MM.1S (cell line): ENCODE measurements around the gene NFYB.

Experiments used
- DNase-seq: peaks from one replicate; pipeline ENCODE4 v3.0.0-alpha.2; 2015
- H2AFZ ChIP-seq: fragments of 300-600 bp; sonication (generic); 2 replicates; pipeline ENCODE4 v1.6.0; 2016; ENCODE audit warnings: antibody characterized with exemption, low read length
- H3F3A ChIP-seq: fragments of 300-600 bp; sonication (generic); 2 replicates; pipeline ENCODE4 v1.6.1; 2016; ENCODE audit warnings: mild to moderate bottlenecking, antibody characterized with exemption, low read length, moderate library complexity, mixed read lengths; ENCODE audit not compliant: insufficient read depth
- H3K27ac ChIP-seq: fragments of 300-600 bp; sonication (generic); 2 replicates; pipeline ENCODE4 v1.5.1; 2016; ENCODE audit warnings: mild to moderate bottlenecking, low read length
- H3K27me3 ChIP-seq: fragments of 300-600 bp; sonication (generic); replicated peaks from 2 replicates; pipeline ENCODE4 v1.6.0; 2016; ENCODE audit warnings: low read length; ENCODE audit not compliant: insufficient read depth
- H3K36me3 ChIP-seq: fragments of 300-600 bp; sonication (generic); replicated peaks from 2 replicates; pipeline ENCODE4 v1.6.1; 2016; ENCODE audit warnings: mild to moderate bottlenecking, low read length, mixed read lengths; ENCODE audit not compliant: insufficient read depth
- H3K4me1 ChIP-seq: fragments of 300-600 bp; sonication (generic); 2 replicates; pipeline ENCODE4 v1.6.1; 2016; ENCODE audit warnings: low read length, mixed read lengths
- H3K4me2 ChIP-seq: fragments of 300-600 bp; sonication (generic); 2 replicates; pipeline ENCODE4 v1.6.0; 2016; ENCODE audit warnings: low read depth, low read length
- H3K4me3 ChIP-seq: fragments of 300-600 bp; sonication (generic); 2 replicates; pipeline ENCODE4 v1.5.1; 2016; ENCODE audit warnings: low read length, mixed read lengths
- H3K79me2 ChIP-seq: fragments of 300-600 bp; sonication (generic); 2 replicates; pipeline ENCODE4 v1.6.1; 2016; ENCODE audit warnings: mixed run types, low read length, mixed read lengths
- H3K9ac ChIP-seq: fragments of 300-600 bp; sonication (generic); 2 replicates; pipeline ENCODE4 v1.6.1; 2016; ENCODE audit warnings: low read length, mixed read lengths
- H3K9me2 ChIP-seq: fragments of 300-600 bp; sonication (generic); replicated peaks from 2 replicates; pipeline ENCODE4 v1.6.1; 2016; ENCODE audit warnings: mild to moderate bottlenecking, low read length, mixed read lengths; ENCODE audit not compliant: insufficient read depth
- H3K9me3 ChIP-seq: fragments of 300-600 bp; sonication (generic); replicated peaks from 2 replicates; pipeline ENCODE4 v1.6.1; 2016; ENCODE audit warnings: mild to moderate bottlenecking, low read length, mixed read lengths; ENCODE audit not compliant: insufficient read depth
- H4K20me1 ChIP-seq: fragments of 300-600 bp; sonication (generic); 2 replicates; pipeline ENCODE4 v1.6.1; 2016; ENCODE audit warnings: mild to moderate bottlenecking, low read length, moderate library complexity, mixed read lengths; ENCODE audit not compliant: insufficient read depth
- EZH2 ChIP-seq: fragments of 300-600 bp; sonication (generic); optimal IDR thresholded peaks from 2 replicates; pipeline ENCODE3; 2017; ENCODE audit warnings: low read depth, mild to moderate bottlenecking, antibody characterized with exemption, low read length, mixed read lengths
- EZH2phosphoT487 ChIP-seq: fragments of 300-600 bp; sonication (generic); IDR thresholded peaks from 2 replicates; pipeline ENCODE4 v1.6.1; 2018; ENCODE audit warnings: antibody characterized with exemption, low read length
- TF ChIP-seq, protein P1 (sequence below): fragments of 300-600 bp; sonication (generic); IDR thresholded peaks from 2 replicates; pipeline ENCODE4 v1.5.1; 2016; ENCODE audit warnings: antibody characterized with exemption, low read length, mixed read lengths

NFYB gene

DNA sequence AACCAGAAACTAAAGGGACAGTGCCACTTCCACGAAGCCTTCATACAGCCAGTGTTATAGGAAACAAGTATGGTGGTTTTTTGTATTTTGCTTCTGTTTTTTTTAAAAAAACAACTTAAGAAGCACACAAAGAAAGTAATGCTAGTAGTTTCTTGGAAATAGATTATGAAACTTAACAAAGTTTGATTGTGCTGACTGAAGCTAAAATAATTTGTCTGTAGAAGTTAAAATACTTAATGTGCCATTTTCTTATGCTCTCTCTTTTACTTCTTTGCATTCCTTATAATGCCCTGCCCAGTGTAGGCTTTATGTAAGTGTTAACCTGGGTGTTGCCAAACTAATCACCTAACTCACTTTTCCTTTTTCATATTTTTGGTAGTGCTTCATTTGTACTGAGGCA is 57.2 kb downstream of the NFYB start:
- H3F3A ChIP-seq: no peaks in the 10 kb centered on the region; the same call in 1 of the 2 replicates

DNA sequence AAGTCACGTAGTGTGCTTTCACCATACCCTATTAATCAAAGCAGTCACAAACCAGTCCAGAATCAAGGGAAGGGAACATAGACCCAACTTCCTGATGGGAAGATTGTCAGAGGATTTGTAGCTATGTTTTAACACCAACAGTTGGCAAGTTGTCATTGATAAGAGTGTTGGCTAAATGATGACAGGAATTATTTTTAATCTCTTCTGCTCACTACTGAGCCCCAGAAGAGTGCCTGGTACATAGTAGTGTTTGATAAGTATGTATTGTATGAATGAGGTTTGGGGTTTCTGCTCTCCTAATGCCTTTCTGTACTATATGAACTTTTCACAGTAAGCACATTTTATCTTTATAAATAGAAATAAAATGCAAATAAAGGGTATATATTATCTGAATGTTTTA is 59.0 kb downstream of the NFYB start:
- H3F3A ChIP-seq: no peaks in the 10 kb centered on the region
- no peak overlapping the region for H3K4me3 ChIP-seq
- H3K79me2 ChIP-seq: peaks cover 16% of the 10 kb centered on the region
- no peaks in the 10 kb centered on the region; the same call in 1 of the 2 replicates for H3K36me3 ChIP-seq
- DNase-seq: no peak
- TF ChIP-seq, protein P1, sequence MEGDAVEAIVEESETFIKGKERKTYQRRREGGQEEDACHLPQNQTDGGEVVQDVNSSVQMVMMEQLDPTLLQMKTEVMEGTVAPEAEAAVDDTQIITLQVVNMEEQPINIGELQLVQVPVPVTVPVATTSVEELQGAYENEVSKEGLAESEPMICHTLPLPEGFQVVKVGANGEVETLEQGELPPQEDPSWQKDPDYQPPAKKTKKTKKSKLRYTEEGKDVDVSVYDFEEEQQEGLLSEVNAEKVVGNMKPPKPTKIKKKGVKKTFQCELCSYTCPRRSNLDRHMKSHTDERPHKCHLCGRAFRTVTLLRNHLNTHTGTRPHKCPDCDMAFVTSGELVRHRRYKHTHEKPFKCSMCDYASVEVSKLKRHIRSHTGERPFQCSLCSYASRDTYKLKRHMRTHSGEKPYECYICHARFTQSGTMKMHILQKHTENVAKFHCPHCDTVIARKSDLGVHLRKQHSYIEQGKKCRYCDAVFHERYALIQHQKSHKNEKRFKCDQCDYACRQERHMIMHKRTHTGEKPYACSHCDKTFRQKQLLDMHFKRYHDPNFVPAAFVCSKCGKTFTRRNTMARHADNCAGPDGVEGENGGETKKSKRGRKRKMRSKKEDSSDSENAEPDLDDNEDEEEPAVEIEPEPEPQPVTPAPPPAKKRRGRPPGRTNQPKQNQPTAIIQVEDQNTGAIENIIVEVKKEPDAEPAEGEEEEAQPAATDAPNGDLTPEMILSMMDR: no peak
- no peak for TF ChIP-seq EZH2
- TF ChIP-seq EZH2phosphoT487: no peak
- H2AFZ ChIP-seq: no peak overlapping the region
- H3K4me1 ChIP-seq: no peaks in the 10 kb centered on the region
- H3K9me2 ChIP-seq: no peaks in the 10 kb centered on the region
- H3K9me3 ChIP-seq: no peaks in the 10 kb centered on the region
- no peak overlapping the region for H3K9ac ChIP-seq
- H3K4me2 ChIP-seq: no peak overlapping the region
- no peaks in the 10 kb centered on the region for H4K20me1 ChIP-seq
- no peak overlapping the region for H3K27ac ChIP-seq
- H3K27me3 ChIP-seq: no peaks in the 10 kb centered on the region

More for the DNA sequence above, 57.2 kb downstream of the NFYB start:
- Histone ChIP-seq H3K9ac (no peak overlapping the region), H3K79me2 (peaks cover 8% of the 10 kb centered on the region; the same call in 1 of the 2 replicates), H3K36me3 (no peaks in the 10 kb centered on the region; the same call in 1 of the 2 replicates), H3K4me2 (no peak overlapping the region), H3K27ac (no peak overlapping the region), H3K4me3 (no peak overlapping the region), H3K9me3 (no peaks in the 10 kb centered on the region), H2AFZ (no peak overlapping the region), H3K9me2 (no peaks in the 10 kb centered on the region), H3K4me1 (no peaks in the 10 kb centered on the region), H4K20me1 (no peaks in the 10 kb centered on the region), H3K27me3 (no peaks in the 10 kb centered on the region)
- no peak for DNase-seq
- no peak for TF ChIP-seq EZH2phosphoT487
- no peak for TF ChIP-seq EZH2
- TF ChIP-seq, protein P1: no peak

DNA sequence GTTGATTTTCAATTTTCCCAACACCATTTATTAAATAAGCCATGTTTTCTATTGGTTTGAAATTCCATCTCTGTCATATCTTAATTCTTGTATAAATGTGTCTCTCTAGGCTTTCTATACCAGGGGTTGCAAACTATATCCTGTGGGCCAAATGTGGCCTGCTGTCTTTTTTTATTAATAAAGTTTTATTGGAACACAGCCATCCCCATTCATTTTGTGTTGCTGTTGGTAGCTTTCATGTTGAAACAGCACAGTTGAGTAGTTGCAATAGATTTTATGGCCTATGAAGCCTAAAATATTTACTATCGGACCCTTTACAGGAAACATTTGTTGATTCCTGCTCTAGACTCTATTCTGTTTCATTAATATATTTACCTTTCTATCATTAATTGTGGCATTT is 64.3 kb downstream of the NFYB start:
- Histone ChIP-seq H3K36me3 (0 out of 2 replicates have a peak, but pooled peaks cover 3% of the 10 kb centered on the region), H3K9me2 (no peaks in the 10 kb centered on the region), H3K4me1 (no peaks in the 10 kb centered on the region), H3K4me3 (no peak overlapping the region), H2AFZ (no peak overlapping the region), H3K9ac (no peak overlapping the region), H3K79me2 (peaks cover 22% of the 10 kb centered on the region), H3K4me2 (no peak overlapping the region), H3F3A (no peaks in the 10 kb centered on the region), H4K20me1 (no peaks in the 10 kb centered on the region), H3K9me3 (no peaks in the 10 kb centered on the region), H3K27me3 (no peaks in the 10 kb centered on the region), H3K27ac (no peak overlapping the region)
- TF ChIP-seq, protein P1: no peak
- TF ChIP-seq EZH2phosphoT487 (no peak), EZH2 (no peak)
- no peak for DNase-seq
